ENCODE measurements around the gene UBA5. TPM values are rescaled to one million over a fixed set of nuclear protein-coding genes. Genes with fewer than 3 reads are reported as not detected.

Gene UBA5
- total RNA-seq, 4 donors from 2014 or later, result 44.8 to 53.1 (median 47.8) TPM

GRCh38 chr3:132623646-132624045 is 36.5 kb upstream of the UBA5 start:
- no peak overlapping the region for H3K4me3 ChIP-seq
- H3K27ac ChIP-seq, result no peak overlapping the region
- no peak for DNase-seq
- no peaks in the 10 kb centered on the region for H3K4me1 ChIP-seq
- no peaks in the 10 kb centered on the region for H3K27me3 ChIP-seq
- TF ChIP-seq POLR2A (IDR thresholded peaks at IDR 0.05) (no peak), CTCF (IDR thresholded peaks at IDR 0.05) (no peak)
- H3K9me3 ChIP-seq, result no peaks in the 10 kb centered on the region
- peaks cover 0 to 42% (median 0%) of the 10 kb centered on the region in 3 donors for H3K36me3 ChIP-seq

GRCh38 chr3:132624790-132625189 is 35.3 kb upstream of the UBA5 start:
- Histone ChIP-seq H3K36me3 (peaks cover 0 to 42% (median 0%) of the 10 kb centered on the region in 3 donors), H3K27me3 (no peaks in the 10 kb centered on the region), H3K27ac (no peak overlapping the region), H3K4me1 (no peaks in the 10 kb centered on the region), H3K4me3 (no peak overlapping the region), H3K9me3 (no peaks in the 10 kb centered on the region)
- no peak for DNase-seq
- TF ChIP-seq POLR2A (IDR thresholded peaks at IDR 0.05), result no peak
- TF ChIP-seq CTCF (IDR thresholded peaks at IDR 0.05), result no peak

- peaks cover 0 to 39% (median 0%) of the 10 kb centered on the region in 3 donors for H3K36me3 ChIP-seq
- H3K27ac ChIP-seq, result no peak overlapping the region
- TF ChIP-seq CTCF (IDR thresholded peaks at IDR 0.05) (no peak), POLR2A (IDR thresholded peaks at IDR 0.05) (no peak)
- no peak overlapping the region for H3K4me3 ChIP-seq
- no peaks in the 10 kb centered on the region for H3K27me3 ChIP-seq
- H3K9me3 ChIP-seq, result no peaks in the 10 kb centered on the region
- DNase-seq, result no peak
- H3K4me1 ChIP-seq, result no peaks in the 10 kb centered on the region
Measured at GRCh38 chr3:132625613-132626012, 34.5 kb upstream of the UBA5 start.

- Histone ChIP-seq H3K4me3 (no peak overlapping the region), H3K27me3 (no peaks in the 10 kb centered on the region), H3K4me1 (no peaks in the 10 kb centered on the region), H3K36me3 (peaks cover 0 to 39% (median 0%) of the 10 kb centered on the region in 3 donors), H3K9me3 (no peaks in the 10 kb centered on the region), H3K27ac (no peak overlapping the region)
- TF ChIP-seq POLR2A (IDR thresholded peaks at IDR 0.05), result no peak
- TF ChIP-seq CTCF (IDR thresholded peaks at IDR 0.05), result no peak
- DNase-seq, result no peak
Measured at GRCh38 chr3:132626955-132627354, 33.2 kb upstream of the UBA5 start.

GRCh38 chr3:132628157-132628556 is 32.0 kb upstream of the UBA5 start:
- Histone ChIP-seq H3K27me3 (no peaks in the 10 kb centered on the region), H3K36me3 (peaks cover 0 to 39% (median 0%) of the 10 kb centered on the region in 3 donors), H3K4me1 (no peaks in the 10 kb centered on the region), H3K4me3 (no peak overlapping the region), H3K9me3 (no peaks in the 10 kb centered on the region), H3K27ac (no peak overlapping the region)
- no peak for DNase-seq
- TF ChIP-seq CTCF (IDR thresholded peaks at IDR 0.05), result no peak
- TF ChIP-seq POLR2A (IDR thresholded peaks at IDR 0.05), result no peak

GRCh38 chr3:132629928-132630327 is 30.2 kb upstream of the UBA5 start:
- Histone ChIP-seq H3K36me3 (peaks cover 0 to 31% (median 0%) of the 10 kb centered on the region in 3 donors), H3K27ac (no peak overlapping the region), H3K4me3 (no peak overlapping the region), H3K4me1 (no peaks in the 10 kb centered on the region), H3K9me3 (no peaks in the 10 kb centered on the region), H3K27me3 (no peaks in the 10 kb centered on the region)
- TF ChIP-seq CTCF (IDR thresholded peaks at IDR 0.05) (no peak), POLR2A (IDR thresholded peaks at IDR 0.05) (no peak)
- no peak for DNase-seq

All from Peyer's patch (tissue), 4 donors.